CD4-positive, alpha-beta T cell (primary cell): Measurements from ENCODE around the gene SLC39A8. TPM values are rescaled to one million over a fixed set of nuclear protein-coding genes. Genes with fewer than 3 reads are reported as not detected.

Experiments used
- ATAC-seq: fragments of 200-7000 bp; cut with Tn5 transposase; one replicate; pipeline ENCODE4 v1.10.0; 2022; ENCODE audit warnings: mild to moderate bottlenecking; ENCODE audit not compliant: poor library complexity
- CTCF ChIA-PET: fragments of 350-600 bp; sonication (Branson Sonifier 250); formaldehyde crosslinking; loops from one replicate; lab custom pipeline; 2021; ENCODE audit warnings: antibody characterized with exemption, inconsistent platforms; lab: Charles Lee
- POLR2A ChIA-PET: fragments of 350-600 bp; sonication (Branson Sonifier 250); formaldehyde crosslinking; loops from one replicate; lab custom pipeline; 2021; ENCODE audit warnings: antibody characterized with exemption, inconsistent platforms; lab: Charles Lee
- DNase-seq, 14 experiments: peaks; one replicate each; pipeline ENCODE4 v3.0.0-alpha.2; 2013 to 2020; ENCODE audit warnings: mixed read lengths in 2 of 14
- H3K27ac ChIP-seq, 2 donors: one replicate each; pipeline versions ENCODE4 v1.5.1 to v1.7.0; 2013; ENCODE audit warnings: low read length in 2 of 2, low read depth in 1 of 2, mild to moderate bottlenecking in 1 of 2
- H3K27me3 ChIP-seq, 2 experiments: 1 replicate in 1 of 2; 2 replicates in 1 of 2; pipeline versions ENCODE4 v1.6.1 to v1.7.0; 2013; ENCODE audit warnings: low read length in 2 of 2, control low read depth in 1 of 2, mild to moderate bottlenecking in 1 of 2, moderate library complexity in 1 of 2; ENCODE audit not compliant: insufficient read depth in 2 of 2, control insufficient read depth in 1 of 2
- H3K36me3 ChIP-seq: one replicate; pipeline ENCODE4 v1.6.1; 2013; ENCODE audit warnings: low read length, control low read depth; ENCODE audit not compliant: insufficient read depth
- H3K4me1 ChIP-seq: one replicate; pipeline ENCODE4 v1.6.1; 2013; ENCODE audit warnings: low read length, control low read depth; ENCODE audit not compliant: insufficient read depth
- H3K4me3 ChIP-seq: one replicate; pipeline ENCODE4 v1.5.1; 2013; ENCODE audit warnings: mild to moderate bottlenecking, low read length, moderate library complexity
- H3K9me3 ChIP-seq, 2 experiments: 1 replicate in 1 of 2; 2 replicates in 1 of 2; pipeline versions ENCODE4 v1.6.1 to v1.7.0; 2013; ENCODE audit warnings: low read length in 2 of 2, mild to moderate bottlenecking in 2 of 2, control low read depth in 1 of 2, moderate library complexity in 1 of 2; ENCODE audit not compliant: control insufficient read depth in 1 of 2, insufficient read depth in 1 of 2
- H3K27ac Mint-ChIP-seq: one replicate; pipeline ENCODE4 v1.8.0; 2020; ENCODE audit warnings: mixed read lengths
- H3K27me3 Mint-ChIP-seq: one replicate; pipeline ENCODE4 v1.8.0; 2021; ENCODE audit warnings: mixed read lengths
- H3K36me3 Mint-ChIP-seq: one replicate; pipeline ENCODE4 v1.8.0; 2021; ENCODE audit warnings: low read depth, mixed read lengths
- H3K4me1 Mint-ChIP-seq: one replicate; pipeline ENCODE4 v1.8.0; 2021; ENCODE audit warnings: low read depth, mixed read lengths
- H3K4me3 Mint-ChIP-seq: one replicate; pipeline ENCODE4 v1.8.0; 2020; ENCODE audit warnings: mild to moderate bottlenecking, mixed read lengths
- H3K9me3 Mint-ChIP-seq: one replicate; pipeline ENCODE4 v1.8.0; 2020; ENCODE audit warnings: mixed read lengths
- CTCF ChIP-seq: fragments of 200-600 bp; IDR thresholded peaks from one replicate; pipeline ENCODE4 v1.8.0; 2022; ENCODE audit warnings: antibody characterized with exemption, mild to moderate bottlenecking
- intact Hi-C, 2 experiments: fragments of 100-400 bp; cut with DNase I in 1 of 2; cut with micrococcal nuclease in 1 of 2; formaldehyde crosslinking; loops; one replicate each; pipeline versions ENCODE4 v1.15.1 to v1.9.0; 2023 to 2025; cut with DNase I, micrococcal nuclease
- total RNA-seq, 174 experiments: library from RNA in 2 of 174; stranded (reverse) in 2 of 174; gene quantifications; one replicate each; pipeline ENCODE4 v1.2.3 and lab custom pipeline; 2021 to 2026

The SLC39A8 gene
- total RNA-seq, 2 experiments from 2014 or later, result 17.9 to 18.0 TPM

GRCh38 chr4:102301167-102301566 lies 44.1 kb downstream of the SLC39A8 start:
- Mint-ChIP-seq H3K36me3 (peaks cover 52% of the 10 kb centered on the region), H3K27ac (no peak overlapping the region), H3K4me1 (no peaks in the 10 kb centered on the region), H3K9me3 (no peaks in the 10 kb centered on the region), H3K27me3 (no peaks in the 10 kb centered on the region), H3K4me3 (no peak overlapping the region)
- TF ChIP-seq CTCF, result no peak
- no peaks in the 10 kb centered on the region for H3K4me1 ChIP-seq
- ChIA-PET POLR2A (no interaction called here), CTCF (no interaction called here)
- peaks cover 27% of the 10 kb centered on the region for H3K36me3 ChIP-seq
- no peaks in the 10 kb centered on the region for H3K9me3 ChIP-seq
- ATAC-seq (no peak), DNase-seq (no peak)
- no peaks in the 10 kb centered on the region for H3K27me3 ChIP-seq
- H3K27ac ChIP-seq, result no peak overlapping the region
- no peak overlapping the region for H3K4me3 ChIP-seq
- intact Hi-C loops, result no loop called here

- Histone ChIP-seq H3K27me3 (no peaks in the 10 kb centered on the region), H3K4me3 (no peak overlapping the region), H3K27ac (no peak overlapping the region), H3K9me3 (no peaks in the 10 kb centered on the region), H3K4me1 (no peaks in the 10 kb centered on the region), H3K36me3 (peaks cover 23% of the 10 kb centered on the region)
- intact Hi-C loops, result no loop called here
- DNase-seq, result peak in 8 of 14 experiments; percentile 1 to 50 (median 18)
- Mint-ChIP-seq H3K4me1 (no peaks in the 10 kb centered on the region), H3K36me3 (peaks cover 46% of the 10 kb centered on the region), H3K27ac (no peak overlapping the region), H3K27me3 (no peaks in the 10 kb centered on the region), H3K9me3 (no peaks in the 10 kb centered on the region), H3K4me3 (no peak overlapping the region)
- peak; percentile 72 for ATAC-seq
- ChIA-PET POLR2A (interaction anchor here (1.2 kb wide), 1 partner anchor 46 kb away, joined by 4 read pairs; the partner anchor contains the start of gene SLC39A8), CTCF (interaction anchor here (0.5 to 0.8 kb wide), 3 partner anchors 10 to 131 kb away, joined by 3 read pairs; no protein-coding TSS in a partner anchor)
- peak; percentile 73 for TF ChIP-seq CTCF
Measured at GRCh38 chr4:102299354-102300107, 45.8 kb downstream of the SLC39A8 start.

DNA sequence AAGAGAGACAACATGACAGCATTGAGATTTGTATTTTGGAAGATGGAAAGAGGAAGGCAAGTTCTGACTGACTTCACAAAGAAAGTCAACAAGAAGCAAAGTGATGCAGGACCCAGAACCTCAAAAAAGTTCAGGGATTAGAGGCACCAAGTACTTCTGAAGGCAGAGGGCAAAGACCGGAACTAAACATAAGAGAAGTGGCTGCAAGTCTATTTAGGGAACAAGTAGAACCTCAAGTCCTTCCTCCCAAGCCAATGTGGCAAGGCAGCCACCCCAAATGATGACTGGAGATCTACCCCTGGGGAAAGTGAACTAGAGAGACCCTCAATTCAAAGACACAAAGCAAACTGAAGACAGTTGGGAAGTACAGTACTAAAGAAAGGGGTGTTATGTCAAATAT lies 46.6 kb downstream of the SLC39A8 start:
- no peak overlapping the region for H3K27ac ChIP-seq
- H3K36me3 Mint-ChIP-seq, result peaks cover 41% of the 10 kb centered on the region
- H3K4me1 Mint-ChIP-seq, result no peaks in the 10 kb centered on the region
- no peaks in the 10 kb centered on the region for H3K9me3 ChIP-seq
- DNase-seq, result no peak
- H3K27me3 ChIP-seq, result no peaks in the 10 kb centered on the region
- H3K4me1 ChIP-seq, result no peaks in the 10 kb centered on the region
- intact Hi-C loops, result no loop called here
- no peak for ATAC-seq
- TF ChIP-seq CTCF, result no peak
- no peaks in the 10 kb centered on the region for H3K27me3 Mint-ChIP-seq
- no peak overlapping the region for H3K4me3 Mint-ChIP-seq
- H3K4me3 ChIP-seq, result no peak overlapping the region
- no peaks in the 10 kb centered on the region for H3K9me3 Mint-ChIP-seq
- ChIA-PET POLR2A (no interaction called here), CTCF (no interaction called here)
- H3K36me3 ChIP-seq, result peaks cover 17% of the 10 kb centered on the region
- H3K27ac Mint-ChIP-seq, result no peak overlapping the region
